Prostate gland (tissue), 2 donors: ENCODE results near the gene TSPAN18.

ENCODE experiments used
- POLR2A ChIP-seq: fragments of 450-650 bp; IDR thresholded peaks from one replicate; pipeline ENCODE4 v1.6.1; 2016; ENCODE audit warnings: antibody characterized with exemption, mild to moderate bottlenecking
- POLR2AphosphoS5 ChIP-seq: sonication (generic); formaldehyde crosslinking; IDR thresholded peaks from one replicate; pipeline ENCODE4 v1.6.1; 2017; ENCODE audit warnings: antibody characterized with exemption
- TF ChIP-seq, protein P1 (sequence below), 4 experiments: fragments of 200-600 bp in 2 of 4; fragments of 450-650 bp in 2 of 4; sonication (generic) in 2 of 4; IDR thresholded peaks; 1 replicate in 3 of 4; 2 replicates in 1 of 4; pipeline ENCODE4 v1.5.1; 2016 to 2019; ENCODE audit warnings: antibody characterized with exemption in 4 of 4, mild to moderate bottlenecking in 2 of 4, moderate library complexity in 2 of 4

DNA sequence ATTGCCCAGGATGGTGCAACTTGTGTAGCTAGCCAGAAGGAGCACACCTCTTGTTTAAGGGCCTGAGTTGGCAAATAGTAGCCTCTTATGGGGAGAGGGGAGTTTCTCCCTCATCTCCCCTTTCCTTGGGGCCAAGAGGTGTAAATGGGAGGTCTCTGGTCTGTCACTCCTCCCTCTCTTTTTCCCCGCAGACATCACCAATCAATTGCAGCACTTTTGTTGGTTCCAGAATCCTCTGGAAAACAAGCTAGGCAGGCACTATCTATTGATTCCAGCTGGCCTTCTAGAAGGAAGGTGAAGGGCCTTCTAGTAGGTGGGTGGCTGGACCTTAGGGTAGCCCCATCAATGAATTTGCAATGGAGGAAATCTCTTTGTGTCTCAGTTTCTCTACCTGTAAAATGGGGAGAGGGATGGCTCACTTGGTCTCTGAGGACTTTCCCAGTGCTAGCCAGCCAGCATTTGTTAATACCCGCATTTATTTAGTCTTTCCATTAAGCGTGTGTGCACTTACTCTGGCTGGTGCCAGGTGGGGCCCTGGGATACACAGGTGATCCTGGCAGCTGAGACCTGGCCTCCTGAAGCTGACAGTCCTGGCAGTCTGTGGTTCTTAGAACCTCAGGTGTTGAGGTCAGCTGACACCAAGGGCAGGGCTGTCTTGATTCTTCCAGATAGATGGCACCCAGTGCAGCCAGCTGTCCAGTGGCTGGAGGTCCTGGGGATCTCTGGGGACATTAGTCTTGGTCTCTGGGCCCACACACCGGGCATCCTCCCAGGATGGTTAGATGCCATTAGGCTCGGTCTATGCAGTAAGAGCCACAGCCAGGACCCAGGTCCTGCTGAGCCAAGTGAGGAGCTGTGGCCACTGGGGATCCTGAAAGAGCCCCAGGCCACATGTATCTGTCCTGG, 51.7 kb downstream of the TSPAN18 start:
- TF ChIP-seq, protein P1, sequence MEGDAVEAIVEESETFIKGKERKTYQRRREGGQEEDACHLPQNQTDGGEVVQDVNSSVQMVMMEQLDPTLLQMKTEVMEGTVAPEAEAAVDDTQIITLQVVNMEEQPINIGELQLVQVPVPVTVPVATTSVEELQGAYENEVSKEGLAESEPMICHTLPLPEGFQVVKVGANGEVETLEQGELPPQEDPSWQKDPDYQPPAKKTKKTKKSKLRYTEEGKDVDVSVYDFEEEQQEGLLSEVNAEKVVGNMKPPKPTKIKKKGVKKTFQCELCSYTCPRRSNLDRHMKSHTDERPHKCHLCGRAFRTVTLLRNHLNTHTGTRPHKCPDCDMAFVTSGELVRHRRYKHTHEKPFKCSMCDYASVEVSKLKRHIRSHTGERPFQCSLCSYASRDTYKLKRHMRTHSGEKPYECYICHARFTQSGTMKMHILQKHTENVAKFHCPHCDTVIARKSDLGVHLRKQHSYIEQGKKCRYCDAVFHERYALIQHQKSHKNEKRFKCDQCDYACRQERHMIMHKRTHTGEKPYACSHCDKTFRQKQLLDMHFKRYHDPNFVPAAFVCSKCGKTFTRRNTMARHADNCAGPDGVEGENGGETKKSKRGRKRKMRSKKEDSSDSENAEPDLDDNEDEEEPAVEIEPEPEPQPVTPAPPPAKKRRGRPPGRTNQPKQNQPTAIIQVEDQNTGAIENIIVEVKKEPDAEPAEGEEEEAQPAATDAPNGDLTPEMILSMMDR (IDR thresholded peaks at IDR 0.05) = no peak
- TF ChIP-seq POLR2A (no peak), POLR2AphosphoS5 (no peak)
